Smooth muscle cell of the brain vasculature (primary cell): ENCODE data around the gene PPFIA2.
A peak's percentile ranks its signal among the peaks of the same experiment; 100 is the strongest.

Source experiments
- DNase-seq: peaks from one replicate; pipeline ENCODE4 v3.0.0-alpha.2; 2012; ENCODE audit warnings: low read depth, low spot score

PPFIA2 gene

DNA sequence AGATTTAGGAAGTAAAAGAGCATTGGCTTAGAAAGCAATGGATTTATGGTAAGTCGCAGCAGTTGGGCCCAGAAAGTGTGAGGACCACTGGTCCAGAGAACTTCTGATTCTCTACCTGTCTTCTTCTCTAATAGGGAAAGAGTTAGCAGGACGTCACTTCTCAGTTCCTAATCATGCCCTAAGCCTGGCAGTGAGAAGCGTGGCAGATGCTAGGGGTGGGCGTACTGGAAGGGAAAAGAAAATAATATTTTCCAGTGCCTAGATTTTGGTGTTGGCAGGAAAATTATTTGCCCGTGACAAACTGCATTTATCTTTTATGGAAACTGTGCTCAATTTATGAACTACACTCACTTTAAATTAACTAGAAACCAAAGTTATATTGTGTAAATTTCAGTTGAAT lies 212.3 kb downstream of the PPFIA2 start:
- no peak for DNase-seq

DNA sequence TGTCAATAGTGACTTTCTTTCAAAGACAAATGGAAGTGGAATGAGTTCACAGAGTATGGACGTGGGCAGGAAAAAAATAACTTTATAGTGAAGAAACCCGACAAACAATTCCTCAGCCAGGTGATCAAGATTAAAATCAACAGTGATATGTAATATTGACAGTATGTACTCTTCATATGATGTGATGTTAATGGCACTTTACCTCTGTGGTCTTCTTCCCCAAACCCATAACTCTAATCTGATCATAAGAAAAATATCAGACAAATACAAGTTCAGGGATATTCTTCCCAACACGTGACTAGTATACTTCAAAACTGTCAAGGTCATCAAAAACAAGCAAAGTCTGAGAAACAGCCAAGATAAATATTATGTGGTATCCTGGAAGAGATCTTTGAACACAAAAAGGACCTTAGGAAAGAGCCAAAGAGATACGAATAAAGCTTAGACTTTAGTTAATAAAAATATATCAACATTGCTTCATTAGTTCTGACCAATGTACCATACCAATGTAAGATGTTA lies 215.5 kb downstream of the PPFIA2 start:
- no peak for DNase-seq

DNA sequence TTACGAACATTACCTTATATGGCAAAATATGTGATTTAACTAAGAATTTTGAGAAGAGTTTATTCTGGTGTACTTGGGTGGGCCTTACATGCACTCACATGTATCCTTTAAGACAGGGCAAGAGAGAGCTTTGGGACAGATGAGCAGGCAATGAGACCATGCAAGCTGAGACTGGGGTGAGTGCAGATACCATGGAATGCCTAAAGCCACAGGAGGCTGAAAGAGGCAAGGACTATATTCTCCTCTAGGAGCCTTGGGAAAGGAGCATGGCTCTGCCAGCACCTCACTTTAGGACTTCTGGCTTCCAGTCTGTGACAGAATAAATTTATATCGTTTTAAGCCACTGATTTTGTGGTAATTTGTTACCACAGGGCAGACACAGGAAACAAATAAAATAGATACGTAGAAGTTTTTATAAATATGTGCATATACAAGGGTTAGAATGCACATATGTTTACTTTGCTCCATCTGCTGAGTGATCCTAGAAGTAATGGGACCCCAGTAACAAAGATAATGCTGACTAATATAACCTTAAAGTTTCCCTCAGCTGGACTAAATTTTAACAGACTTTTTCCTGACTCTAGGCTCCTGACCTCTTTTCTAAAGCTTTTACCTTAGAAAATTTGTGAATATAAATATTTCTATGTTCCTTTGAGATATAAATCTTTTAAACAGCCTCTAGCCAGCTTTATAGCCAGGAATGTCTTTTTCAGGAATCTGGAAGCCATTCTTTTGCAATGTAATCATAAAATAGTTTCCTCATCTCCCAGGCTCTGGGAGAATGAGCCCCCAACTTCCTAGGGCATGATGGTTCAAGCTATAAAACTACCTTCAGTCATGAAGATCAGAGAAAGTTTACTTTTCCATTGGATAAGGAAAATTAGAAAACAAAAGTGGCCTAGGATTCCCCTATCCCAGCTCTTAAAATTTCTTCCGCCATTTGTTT lies 216.8 kb downstream of the PPFIA2 start:
- DNase-seq = no peak

DNA sequence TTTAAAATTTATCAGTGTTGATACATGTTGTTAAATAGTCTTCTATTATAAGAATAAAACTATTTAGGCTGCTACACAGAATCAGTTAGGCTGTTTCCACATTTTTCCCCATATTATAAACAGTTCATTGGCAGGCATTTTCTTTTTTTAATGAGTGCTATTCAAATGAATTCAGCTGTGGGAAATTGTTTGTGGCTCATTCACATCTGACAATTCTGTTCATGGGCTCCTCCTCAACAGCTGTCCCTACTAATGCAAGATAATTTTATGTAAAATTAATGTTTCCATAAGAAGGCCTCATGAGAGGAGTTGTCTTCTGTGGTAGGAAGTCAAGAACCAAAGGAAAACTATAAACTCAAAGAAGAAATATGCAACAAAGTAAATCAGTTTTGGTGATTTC lies 218.0 kb downstream of the PPFIA2 start:
- DNase-seq = no peak

DNA sequence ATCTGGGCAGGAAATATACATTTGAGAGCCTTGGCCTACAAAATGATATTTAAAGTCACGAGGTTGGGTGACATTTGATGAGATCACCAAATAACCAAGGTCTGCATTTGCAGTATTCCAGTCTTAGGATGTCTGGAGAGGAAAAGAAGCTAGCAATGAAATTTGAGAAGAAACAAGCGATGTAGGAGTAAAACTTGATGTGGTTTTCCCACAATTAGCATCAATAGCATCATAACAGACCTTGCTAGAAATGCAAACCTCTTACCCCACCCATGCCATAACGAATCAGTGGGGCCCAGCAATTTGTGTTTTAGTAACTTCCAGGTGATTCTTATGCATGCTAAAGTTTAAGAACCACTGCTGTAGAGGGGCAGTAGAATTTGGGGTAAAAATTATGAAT lies 219.9 kb downstream of the PPFIA2 start:
- DNase-seq = no peak

DNA sequence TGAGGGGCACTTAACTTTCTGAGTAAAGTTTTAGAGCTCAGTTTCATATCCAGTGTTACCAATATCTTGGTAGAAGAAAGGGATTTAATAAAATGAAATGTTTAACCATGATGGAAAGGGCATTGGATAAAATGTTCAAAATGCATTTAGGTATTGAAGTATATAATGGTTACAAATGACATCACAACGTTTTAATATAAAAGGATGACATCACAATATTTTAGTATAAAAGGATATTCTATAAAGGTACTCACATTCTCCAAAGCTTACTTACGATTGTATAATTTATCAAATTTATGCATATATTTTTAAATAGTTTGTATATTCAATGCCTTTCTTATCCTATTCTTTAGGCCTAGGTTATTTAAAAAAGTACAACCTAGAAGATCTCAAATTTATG lies 226.1 kb downstream of the PPFIA2 start:
- DNase-seq = no peak

DNA sequence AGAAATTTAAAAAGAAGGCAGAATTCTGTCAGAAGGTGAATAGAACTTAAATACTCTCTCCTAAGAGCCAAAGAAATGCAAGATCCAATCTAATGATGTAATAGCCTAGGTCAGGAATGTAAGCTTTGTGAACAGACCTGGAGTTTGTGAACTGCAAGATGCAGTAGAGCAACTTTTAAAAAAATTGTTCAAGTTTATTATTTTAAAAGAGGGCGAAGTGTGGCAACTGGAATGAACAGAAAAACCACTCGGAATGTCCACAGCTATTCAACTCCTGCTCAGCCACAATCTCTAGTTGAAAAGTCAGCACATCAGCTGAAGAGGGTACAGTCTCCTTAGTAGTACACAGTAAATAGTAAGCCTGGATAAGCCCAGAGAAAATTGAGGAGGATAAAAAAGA lies 228.8 kb downstream of the PPFIA2 start:
- DNase-seq = no peak

DNA sequence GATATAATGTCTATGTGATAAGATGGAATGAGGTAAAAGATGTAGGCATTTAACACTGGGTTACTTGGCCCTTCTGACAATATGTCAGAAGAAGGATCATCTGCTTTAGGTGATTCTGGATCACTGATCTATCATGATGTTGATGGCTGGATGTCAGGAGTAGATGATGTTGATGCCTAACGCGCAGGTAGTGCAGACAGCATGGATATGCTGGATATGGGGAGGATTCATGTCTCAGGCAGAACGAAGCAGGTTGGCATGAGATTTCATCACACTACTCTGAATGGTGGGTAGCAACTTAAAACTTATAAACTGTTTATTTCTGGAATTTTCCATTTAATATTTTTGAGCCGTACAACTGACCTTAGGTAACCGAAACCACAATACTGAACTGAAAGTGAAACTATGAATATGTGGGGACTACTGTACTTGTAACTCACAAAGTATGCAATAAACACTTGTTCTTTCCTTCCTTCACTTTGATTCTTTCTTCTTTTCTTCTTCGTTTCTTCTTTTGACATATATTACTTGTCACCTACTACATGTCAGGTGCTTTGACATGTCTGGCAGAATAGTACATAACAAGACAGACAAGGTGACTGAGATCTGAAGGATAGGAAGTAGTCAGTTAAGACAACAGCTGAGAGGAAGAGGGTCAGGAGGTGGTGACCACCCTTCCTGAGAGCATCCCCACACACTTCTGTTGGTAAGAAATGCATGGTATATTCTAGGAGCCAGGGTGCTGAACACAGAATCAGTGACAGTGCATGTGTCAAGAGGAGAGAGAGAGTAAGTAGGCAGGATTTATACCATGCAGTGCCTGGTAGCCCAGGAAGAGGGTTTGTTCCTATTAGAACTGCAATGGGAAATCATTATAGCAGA lies 238.8 kb downstream of the PPFIA2 start:
- DNase-seq = no peak

DNA sequence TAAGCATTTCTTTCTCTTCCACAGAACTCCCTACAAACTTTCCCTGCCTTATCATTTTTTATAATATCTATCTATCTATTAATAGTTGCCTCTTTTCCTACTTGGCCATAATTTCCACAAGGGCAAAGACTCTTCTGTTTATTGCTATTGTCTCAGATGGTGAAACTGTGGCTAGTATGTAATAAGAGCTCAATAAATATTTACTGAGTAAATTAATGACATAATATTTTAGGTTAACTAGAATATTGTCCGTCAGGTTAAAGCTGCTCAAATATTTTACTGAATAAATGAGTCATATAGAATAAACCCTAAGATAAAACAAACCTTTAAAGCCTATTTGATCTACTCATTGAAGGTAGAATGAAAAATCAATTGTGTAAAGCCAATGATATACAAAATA lies 240.5 kb downstream of the PPFIA2 start:
- no peak for DNase-seq

DNA sequence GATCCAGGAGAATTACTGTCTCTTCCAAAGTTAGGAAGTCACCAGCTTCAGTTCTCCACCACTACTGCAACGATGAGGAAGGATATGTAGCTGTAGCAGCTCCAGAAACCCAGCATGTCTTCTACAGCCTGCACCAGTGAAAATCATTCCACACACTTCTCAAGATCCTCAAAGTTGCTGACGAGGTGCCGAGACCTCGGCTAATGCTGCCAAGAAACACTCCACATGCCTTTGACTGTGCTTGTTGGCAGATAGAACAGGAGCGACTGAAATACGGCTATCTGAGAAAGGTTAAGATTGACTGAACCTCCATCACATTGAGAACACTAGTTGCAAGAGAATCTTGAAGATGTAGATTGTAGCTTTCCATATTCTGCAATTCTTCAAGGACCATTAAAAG lies 241.9 kb downstream of the PPFIA2 start:
- no peak for DNase-seq

DNA sequence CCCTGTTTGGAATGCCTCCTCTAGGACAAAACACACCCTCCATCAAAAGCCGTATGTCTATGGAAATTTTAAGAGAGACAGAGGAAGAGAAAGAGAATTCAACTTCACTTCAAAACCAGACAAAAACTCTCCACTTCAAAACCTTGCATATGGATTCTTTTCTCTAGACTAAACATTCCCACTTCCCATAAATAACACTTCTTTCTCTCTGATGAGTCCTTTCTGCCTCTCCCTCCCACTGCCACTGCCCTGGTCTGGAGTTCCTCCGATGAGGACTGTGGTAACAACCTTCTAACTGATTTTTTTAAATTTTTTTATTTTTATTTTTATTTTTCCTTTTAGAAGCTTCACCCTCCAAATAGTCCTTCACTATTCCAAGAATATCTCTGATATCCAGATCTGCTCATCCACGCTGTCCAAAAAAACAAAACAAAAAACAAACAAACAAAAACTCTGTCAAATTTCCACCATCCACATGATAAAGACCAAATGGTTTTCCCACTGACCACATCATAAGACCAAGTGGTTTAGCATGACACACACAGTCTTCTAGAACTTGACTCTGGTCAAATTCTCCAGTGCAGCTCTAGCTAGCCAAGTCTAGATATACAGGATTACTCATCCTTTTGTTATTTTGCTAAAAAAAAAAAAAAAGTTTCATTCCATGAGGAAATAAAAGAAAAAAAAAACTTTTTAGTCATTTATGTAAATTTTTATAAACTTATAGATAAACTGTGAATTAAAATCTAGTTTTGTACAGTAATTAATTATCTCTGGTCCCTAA lies 256.0 kb downstream of the PPFIA2 start:
- peak; percentile 41 for DNase-seq

DNA sequence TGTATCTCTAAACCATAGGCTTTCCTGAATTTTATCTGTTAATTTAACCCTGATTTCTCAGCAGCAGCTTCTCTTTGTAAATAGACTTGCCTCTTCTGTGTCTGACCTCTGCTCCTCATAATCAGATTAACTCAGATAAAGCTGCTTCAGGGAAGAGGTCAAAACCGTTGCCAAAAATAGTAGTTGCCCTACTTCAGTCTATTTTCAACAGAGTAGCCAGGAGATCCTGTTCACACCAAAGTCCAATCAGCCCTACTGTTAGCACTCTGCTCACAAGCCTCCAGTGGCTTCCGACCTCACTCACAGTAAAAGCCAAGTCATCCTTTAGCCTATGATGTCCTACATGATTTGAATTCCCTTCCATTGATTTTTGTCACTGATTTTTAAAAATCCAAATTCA lies 258.4 kb downstream of the PPFIA2 start:
- DNase-seq = no peak

DNA sequence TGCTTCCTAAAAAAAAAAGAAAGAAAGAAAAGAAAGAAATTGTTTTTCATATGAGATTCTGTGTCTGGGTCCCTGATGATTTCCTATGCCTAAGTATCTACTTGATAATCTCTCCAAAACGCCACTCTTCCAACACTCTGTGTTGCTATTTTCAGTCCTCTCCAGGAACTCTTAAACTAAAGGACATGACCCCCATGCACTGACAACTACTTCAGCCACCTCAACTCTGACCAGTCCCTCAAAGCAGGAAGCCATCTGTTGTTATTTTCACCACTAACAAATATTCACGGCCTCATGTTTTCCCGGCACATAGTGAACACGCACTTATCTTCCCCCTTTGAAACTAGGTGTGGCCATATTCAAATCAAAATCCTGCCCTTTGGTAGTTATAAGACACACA lies 259.3 kb downstream of the PPFIA2 start:
- DNase-seq = no peak

DNA sequence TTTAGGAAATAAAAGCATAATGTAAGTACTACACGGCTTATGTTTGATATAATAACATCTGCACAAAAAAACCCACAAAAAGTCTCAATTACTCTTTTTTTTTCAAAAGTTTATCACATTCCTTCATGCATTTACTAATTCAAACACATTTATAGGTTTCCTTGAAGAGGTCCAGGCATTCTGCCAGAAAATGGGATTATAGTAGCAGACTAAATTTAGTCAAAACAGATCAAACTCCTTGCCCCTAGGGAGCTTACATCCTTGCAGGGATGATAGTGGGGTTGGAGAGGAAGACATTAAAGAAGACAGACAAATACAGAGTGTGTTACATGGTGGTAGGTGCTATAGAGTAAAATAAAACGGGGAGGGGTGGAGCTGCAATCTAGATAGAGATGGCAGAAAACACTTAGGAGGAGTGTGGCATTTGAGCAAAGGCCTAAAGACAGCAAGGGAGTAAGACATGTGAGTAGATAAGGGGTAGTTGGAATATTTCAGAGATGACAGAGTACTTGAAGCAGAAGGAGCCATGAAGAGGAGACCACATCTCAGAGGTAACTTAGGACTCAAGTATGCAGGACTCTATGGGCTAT lies 266.9 kb downstream of the PPFIA2 start:
- no peak for DNase-seq

DNA sequence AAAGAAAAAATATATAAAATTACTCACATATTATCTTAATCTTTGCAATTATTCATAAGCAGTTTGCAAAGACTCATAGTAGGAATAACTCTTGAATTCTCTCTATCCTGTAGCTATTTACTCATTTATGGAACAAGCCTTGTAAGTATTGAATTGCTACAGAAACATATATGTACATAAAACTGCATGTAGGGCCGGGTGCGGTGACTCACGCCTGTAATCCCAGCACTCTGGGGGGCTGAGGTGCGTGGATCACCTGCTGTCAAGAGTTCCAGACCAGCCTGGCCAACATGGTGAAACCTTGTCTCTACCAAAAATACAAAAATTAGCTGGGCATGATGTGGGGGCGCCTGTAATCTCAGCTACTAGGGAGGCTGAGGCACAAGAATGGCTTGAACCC lies 286.2 kb downstream of the PPFIA2 start:
- DNase-seq = no peak

DNA sequence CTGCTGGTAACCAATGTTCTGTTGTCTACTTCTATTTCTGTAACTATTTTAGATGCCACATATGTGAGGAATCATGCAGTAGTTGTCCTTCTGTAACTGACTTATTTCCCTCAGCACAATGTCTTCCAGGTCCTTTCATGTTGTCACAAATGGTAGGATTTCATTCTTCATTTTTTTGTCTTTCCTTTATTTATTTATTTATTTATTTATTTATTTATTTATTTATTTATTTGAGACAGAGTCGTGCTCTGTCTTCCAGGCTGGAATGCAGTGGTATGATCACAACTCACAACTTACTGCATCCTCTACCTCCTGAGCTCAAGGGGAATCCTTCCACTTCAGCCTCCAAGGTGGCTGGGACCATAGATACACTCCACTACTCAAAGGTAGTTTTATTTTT lies 288.2 kb downstream of the PPFIA2 start:
- DNase-seq = no peak

DNA sequence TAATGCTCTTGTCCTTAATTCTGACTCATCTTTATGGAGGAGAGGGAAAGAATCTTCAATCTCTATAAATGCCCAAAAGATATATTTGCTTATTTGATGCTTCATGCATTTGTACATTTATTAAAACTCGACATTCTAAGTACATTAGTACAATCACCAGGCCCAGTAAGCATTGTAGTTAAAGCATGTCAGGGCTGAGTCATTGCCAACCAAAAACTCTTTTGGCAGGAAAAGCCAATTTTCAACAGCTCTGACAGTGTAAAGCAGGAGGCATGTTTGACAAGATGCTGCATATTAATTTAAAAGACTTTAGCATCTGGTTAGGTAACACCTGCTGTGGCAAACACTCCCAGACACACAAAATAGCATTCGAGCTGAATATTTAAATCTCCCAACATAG lies 290.9 kb downstream of the PPFIA2 start:
- no peak for DNase-seq

DNA sequence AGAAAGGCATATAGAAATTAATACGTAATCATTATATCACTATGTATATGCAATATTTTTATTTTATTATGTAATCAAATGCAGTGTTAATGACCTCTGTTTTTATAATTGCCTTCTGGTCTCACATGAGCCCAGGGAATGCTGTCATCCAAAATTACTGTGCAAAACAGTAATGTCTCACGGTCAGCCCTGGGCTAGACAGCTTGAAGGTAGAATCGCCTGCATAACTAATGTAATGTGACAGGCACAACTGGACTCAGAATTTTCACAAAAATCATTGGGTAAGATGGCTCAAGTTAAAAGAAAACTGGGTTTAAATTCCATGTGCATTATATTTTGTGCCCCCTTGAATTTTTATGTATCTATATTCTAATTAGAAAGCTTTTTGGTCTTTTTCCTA lies 293.3 kb downstream of the PPFIA2 start:
- no peak for DNase-seq

DNA sequence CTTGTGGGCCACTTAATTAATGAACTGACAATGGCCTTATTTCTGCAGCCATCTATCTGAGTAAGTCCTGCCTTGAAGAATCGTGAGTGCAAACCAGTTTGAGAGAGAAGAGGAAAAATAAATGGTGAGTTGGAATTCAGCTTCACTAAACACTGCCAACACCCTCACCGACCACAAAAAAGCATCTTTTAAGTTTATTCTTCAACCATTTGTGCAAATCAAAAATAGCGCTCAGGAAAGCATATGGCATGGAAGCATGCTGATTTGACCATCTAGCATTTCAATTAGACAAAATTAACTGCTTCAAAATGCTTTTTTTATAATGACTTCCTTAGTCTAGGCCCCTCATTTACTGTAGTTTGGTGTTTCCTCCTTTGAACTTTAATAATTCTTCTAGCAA lies 294.0 kb downstream of the PPFIA2 start:
- no peak for DNase-seq

DNA sequence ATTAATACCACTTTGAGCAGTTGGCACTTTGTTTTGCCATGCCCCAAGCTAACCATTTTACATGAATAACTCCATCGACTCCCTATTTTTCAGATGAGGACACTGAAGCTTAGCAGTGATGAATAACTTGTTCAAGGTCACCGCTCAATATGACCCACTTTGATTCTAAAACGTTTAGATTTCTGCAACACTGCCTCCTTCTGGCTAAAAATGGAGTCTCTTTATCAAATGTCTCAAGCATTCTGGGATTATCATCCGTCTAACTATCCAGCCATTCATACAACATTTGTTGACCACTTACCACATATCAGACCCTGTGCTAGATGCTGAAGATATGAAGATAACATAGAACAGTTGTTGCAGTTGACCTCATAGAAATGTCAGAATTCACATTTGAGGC lies 298.0 kb downstream of the PPFIA2 start:
- DNase-seq = no peak
